ENCODE results near the gene FGF2.

DNA sequence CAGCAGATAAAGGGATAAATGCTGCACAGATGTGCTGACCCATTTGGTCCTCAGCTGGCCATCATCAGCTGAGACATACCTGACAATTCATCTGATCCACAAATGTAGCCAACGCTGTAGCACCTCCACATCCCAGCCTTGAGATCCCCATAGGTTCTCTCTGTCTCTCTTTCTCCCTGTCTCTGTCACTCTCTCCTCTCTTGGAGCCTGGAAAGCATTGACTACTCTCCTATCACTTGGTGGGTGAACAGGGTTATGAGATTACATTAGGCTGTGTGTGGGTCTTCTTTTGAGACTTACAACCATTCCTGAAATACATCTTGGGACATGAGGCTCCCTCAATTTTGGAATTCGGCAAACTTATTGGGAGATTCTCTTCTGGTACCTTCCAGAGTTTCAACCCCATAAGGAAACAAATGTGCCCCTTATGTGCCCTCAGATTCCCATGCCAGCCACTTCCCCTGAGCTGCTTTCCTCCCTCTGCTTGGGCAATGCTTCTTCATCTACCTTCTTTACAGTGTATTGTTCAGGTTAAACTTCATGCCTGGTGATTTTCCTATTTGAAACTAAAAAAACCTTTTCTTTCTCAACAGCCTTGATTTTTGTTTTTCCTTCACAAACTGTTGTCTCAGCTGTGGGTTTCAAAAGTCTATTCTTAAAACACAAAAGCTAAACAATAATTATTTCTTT lies 29.1 kb upstream of the FGF2 start:
- no peak for TF ChIP-seq CTCF (conservative IDR thresholded peaks at IDR 0.05; ENCODE audit: low read depth, low read length)
- no peak for TF ChIP-seq EZH2 (IDR thresholded peaks at IDR 0.05; ENCODE audit: borderline replicate concordance, low read depth, low read length, poor library complexity, severe bottlenecking)
